HepG2 (cell line): ENCODE data around the gene IP6K3.

Source experiments
- ARNTL ChIP-seq: sonication (generic); formaldehyde crosslinking; IDR thresholded peaks from 2 replicates; pipeline ENCODE4 v1.4.0; 2020; ENCODE audit warnings: mild to moderate bottlenecking, missing genetic modification reagents
- MEIS2 ChIP-seq: sonication (generic); formaldehyde crosslinking; IDR thresholded peaks from 2 replicates; pipeline ENCODE4 v1.9.0; 2021; ENCODE audit warnings: mild to moderate bottlenecking, missing genetic modification reagents
- MLX ChIP-seq: IDR thresholded peaks from 2 replicates; pipeline ENCODE4 v1.6.1; 2016
- MYC ChIP-seq: sonication (generic); formaldehyde crosslinking; IDR thresholded peaks from 2 replicates; pipeline ENCODE4 v1.9.0; 2021; ENCODE audit warnings: missing genetic modification reagents, borderline replicate concordance
- NR2C2 ChIP-seq: sonication (generic); formaldehyde crosslinking; IDR thresholded peaks from 2 replicates; pipeline ENCODE4 v1.4.0; 2020; ENCODE audit warnings: missing genetic modification reagents, mild to moderate bottlenecking, moderate library complexity, borderline replicate concordance
- ZKSCAN8 ChIP-seq: IDR thresholded peaks from 2 replicates; pipeline ENCODE4 v1.6.1; 2016; ENCODE audit warnings: borderline replicate concordance, missing genetic modification reagents, missing compliant biosample characterization
- ZNF230 ChIP-seq: sonication (generic); formaldehyde crosslinking; IDR thresholded peaks from 2 replicates; pipeline ENCODE4 v1.4.0; 2020; ENCODE audit warnings: mild to moderate bottlenecking, missing genetic modification reagents
- ZNF557 ChIP-seq: sonication (generic); formaldehyde crosslinking; IDR thresholded peaks from 2 replicates; pipeline ENCODE4 v1.4.0; 2020; ENCODE audit warnings: missing genetic modification reagents
- ZNF704 ChIP-seq: sonication (generic); formaldehyde crosslinking; IDR thresholded peaks from 2 replicates; pipeline ENCODE4 v1.8.1; 2023; ENCODE audit warnings: mild to moderate bottlenecking, inconsistent platforms, moderate library complexity, missing genetic modification reagents, borderline replicate concordance

- TF ChIP-seq MEIS2 (CRISPR knock-in tag) (no peak), ZNF230 (CRISPR knock-in tag) (no peak), ZKSCAN8 (CRISPR knock-in tag) (no peak), ARNTL (CRISPR knock-in tag) (no peak), ZNF704 (CRISPR knock-in tag) (no peak), ZNF557 (CRISPR knock-in tag) (no peak), MLX (no peak), NR2C2 (no peak), MYC (no peak)
Observed at GRCh38 chr6:33692078-33692759, 54.5 kb downstream of the IP6K3 start.
